Myocyte (in vitro differentiated cells): ENCODE results near the gene FMN1. TPM values are rescaled to one million over a fixed set of nuclear protein-coding genes. Genes with fewer than 3 reads are reported as not detected.
A peak's percentile ranks its signal among the peaks of the same experiment; 100 is the strongest.

Experiments
- DNase-seq: peaks from one replicate; pipeline ENCODE4 v3.0.0-alpha.2; 2012; ENCODE audit warnings: low read depth
- total RNA-seq: library from RNA; depleted of rRNA; stranded (reverse); fragments of >200 nt; gene quantifications from 2 replicates; pipeline ENCODE4 v1.2.3, GENCODE V29; 2014

Gene FMN1
- total RNA-seq, 1 donor from 2014 or later: 26.6 TPM

- peak; percentile 81 for DNase-seq
Observed at GRCh38 chr15:33201491-33202231, 7.1 kb upstream of the FMN1 start.

DNA sequence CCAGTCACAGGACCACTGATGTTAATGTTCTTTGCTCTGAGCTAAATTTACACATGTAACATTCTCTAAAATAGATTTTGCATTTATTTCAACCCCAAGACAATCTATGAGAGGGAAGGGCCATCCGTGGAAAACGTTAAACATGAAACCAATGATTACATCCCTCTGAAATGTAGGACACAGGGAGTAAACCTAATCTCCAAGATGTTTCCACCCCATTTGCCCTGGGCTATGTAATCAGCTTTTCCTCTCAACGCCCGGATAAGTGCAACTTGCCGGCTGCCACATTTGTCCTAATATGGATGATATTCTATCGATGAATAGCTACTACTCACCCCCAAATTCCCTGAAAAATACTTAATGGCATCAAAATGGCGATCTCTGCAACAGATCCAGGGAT lies 6.4 kb upstream of the FMN1 start:
- no peak for DNase-seq

DNA sequence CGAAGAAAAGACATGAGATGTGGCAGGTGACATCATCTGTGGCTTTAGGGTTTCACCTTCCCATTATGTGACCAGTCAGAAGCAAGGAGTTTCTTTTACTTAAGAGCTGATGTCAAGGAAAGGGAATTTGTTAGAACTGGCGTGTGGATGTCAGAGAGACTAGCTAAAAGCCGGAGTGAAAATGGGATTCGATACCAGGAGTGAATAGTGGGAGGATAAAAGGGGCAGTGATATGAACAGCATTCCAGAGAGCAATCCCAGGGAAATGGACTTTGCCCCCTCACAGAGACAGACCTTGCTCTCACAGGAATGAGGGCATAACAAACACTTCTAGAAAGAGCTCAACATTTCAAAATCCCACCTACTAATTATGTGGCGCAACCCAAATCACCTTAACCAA lies 5.9 kb upstream of the FMN1 start:
- DNase-seq: no peak

- DNase-seq: no peak
Observed at GRCh38 chr15:33198541-33198940, 4.0 kb upstream of the FMN1 start.

GRCh38 chr15:33197636-33198035 lies 3.1 kb upstream of the FMN1 start:
- DNase-seq: no peak

DNA sequence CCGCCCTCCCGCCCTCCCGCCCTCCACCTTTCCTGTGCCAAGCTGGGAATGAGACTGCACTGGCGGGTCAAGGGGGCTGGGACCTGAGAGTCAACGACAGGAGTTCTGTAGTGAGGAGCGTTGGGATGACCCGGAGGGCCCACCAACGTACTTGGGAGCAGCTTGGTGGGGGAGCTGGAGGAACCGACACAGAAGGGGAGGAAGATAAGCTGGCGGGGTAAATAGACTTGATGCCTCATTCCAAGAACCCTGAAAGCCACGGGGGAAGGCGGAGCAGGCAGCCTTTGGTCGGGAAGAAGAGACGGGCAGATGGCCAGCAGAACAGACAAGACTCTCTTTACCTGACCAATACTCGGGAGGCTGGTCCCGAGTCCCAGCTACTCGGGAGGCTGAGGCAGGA lies 277 bp downstream of the FMN1 start:
- no peak for DNase-seq

GRCh38 chr15:33191591-33191990 lies 2.9 kb downstream of the FMN1 start:
- no peak for DNase-seq

- DNase-seq: no peak
Observed at GRCh38 chr15:33190539-33190938, 4.0 kb downstream of the FMN1 start.

DNA sequence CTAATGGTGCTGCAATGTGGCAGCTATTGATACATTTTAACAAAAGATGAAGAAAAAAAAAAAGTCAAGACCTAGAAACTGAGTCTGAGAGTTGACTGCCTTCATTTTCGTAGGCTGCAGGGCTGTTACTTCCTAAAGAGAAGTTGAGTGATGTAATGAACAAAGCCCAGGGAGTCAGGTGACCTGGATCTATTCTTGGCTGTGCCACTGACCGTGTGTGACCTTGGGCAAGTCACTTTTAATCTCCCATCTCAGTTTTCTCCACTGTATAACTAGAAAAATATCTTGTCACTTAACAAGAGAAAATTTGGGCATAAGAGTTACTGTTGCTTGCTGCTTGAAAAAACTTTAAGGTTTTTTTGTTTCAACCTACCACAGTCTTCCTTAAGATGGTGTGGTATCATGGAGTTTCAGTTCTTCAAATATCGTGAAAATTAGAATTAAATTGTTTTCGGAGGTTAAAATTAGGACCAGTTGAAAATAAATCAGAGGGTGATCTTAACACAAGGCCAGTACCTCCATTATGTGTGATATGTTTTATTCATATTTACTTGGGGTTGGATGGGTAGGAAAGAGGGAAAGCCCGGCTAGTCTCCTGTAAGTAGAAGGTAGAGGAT lies 5.8 kb downstream of the FMN1 start:
- peak; percentile 12 for DNase-seq

- DNase-seq: no peak
Observed at GRCh38 chr15:33188159-33188558, 6.4 kb downstream of the FMN1 start.

DNA sequence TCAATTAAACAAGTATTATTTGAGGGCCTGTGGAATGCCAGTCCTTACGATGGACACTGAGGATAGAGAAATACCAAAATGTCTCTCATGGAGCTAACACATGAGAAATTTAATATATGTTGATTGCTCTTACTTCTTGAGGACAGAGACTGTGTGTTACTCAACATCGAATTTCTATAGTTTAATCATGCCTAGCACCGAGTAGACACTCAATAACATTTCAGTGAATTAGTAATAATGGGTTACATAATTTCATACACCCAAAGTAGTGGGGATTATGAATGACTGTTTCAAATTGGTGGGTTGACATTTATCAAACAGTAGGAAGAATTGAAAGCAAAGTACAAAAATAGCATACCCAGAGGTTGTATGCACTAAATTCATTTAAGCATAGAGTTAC lies 11.2 kb downstream of the FMN1 start:
- DNase-seq: no peak

- DNase-seq: no peak
Observed at GRCh38 chr15:33182926-33183325, 11.6 kb downstream of the FMN1 start.

- DNase-seq: no peak
Observed at GRCh38 chr15:33182278-33182905, 12.1 kb downstream of the FMN1 start.

GRCh38 chr15:33179874-33180273 lies 14.6 kb downstream of the FMN1 start:
- DNase-seq: no peak

DNA sequence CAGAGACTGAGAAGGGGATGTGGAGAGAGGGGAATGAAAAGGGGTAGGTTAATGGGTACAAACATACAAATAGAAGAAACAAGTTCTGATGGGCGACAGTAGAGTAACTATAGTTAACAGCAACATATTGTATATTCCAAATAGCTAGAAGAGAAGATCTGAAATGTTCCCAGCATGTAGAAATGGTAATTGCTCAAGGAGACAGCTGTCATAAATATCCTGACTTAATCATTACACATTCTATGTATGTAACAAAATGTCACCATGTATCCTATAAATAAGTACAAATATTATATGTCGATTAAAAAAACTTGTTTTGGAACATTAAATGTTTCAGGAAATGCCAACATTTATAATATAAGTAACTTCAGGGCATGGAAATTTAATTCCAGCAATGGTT lies 23.3 kb downstream of the FMN1 start:
- DNase-seq: no peak

DNA sequence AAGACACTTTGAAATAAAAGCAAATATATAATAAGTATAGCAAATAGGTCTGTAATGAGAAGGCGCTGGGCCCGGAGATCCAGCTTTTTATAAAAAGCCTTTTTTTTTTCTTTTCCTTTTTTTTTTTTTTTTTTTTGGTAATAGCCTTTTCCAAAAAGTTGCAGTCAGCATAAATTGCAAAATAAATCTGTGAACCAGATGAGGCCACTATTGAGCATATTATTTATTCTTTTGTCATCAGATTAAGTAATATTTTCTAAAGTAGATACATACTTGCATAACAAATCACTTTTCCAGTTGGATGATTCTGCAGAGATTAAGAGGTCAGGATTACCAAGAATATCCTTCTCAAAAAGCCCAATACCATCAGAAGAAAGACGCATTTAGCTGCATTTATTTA lies 24.9 kb downstream of the FMN1 start:
- no peak for DNase-seq

- DNase-seq: no peak
Observed at GRCh38 chr15:33168444-33168843, 26.1 kb downstream of the FMN1 start.

DNA sequence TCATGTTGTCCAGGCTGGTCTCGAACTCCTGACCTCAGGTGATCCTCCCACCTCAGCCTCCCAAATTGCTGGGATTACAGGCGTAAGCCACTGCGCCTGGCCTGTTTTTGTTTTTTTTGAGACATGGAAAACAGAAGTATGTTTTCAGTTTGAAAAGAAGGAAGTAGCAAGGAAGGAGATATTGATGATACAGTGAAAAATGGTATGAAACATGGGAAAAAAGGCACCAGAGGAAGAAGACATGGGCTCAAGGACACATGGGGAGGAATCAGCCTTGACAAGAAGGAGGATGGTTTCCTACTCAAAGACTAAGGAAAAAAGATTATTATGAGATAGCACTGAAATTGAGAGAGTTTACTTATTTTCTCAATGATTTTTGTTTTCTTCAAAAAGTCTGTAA lies 30.7 kb downstream of the FMN1 start:
- no peak for DNase-seq

GRCh38 chr15:33161209-33161608 lies 33.3 kb downstream of the FMN1 start:
- DNase-seq: no peak

GRCh38 chr15:33160581-33161165 lies 33.8 kb downstream of the FMN1 start:
- DNase-seq: no peak

DNA sequence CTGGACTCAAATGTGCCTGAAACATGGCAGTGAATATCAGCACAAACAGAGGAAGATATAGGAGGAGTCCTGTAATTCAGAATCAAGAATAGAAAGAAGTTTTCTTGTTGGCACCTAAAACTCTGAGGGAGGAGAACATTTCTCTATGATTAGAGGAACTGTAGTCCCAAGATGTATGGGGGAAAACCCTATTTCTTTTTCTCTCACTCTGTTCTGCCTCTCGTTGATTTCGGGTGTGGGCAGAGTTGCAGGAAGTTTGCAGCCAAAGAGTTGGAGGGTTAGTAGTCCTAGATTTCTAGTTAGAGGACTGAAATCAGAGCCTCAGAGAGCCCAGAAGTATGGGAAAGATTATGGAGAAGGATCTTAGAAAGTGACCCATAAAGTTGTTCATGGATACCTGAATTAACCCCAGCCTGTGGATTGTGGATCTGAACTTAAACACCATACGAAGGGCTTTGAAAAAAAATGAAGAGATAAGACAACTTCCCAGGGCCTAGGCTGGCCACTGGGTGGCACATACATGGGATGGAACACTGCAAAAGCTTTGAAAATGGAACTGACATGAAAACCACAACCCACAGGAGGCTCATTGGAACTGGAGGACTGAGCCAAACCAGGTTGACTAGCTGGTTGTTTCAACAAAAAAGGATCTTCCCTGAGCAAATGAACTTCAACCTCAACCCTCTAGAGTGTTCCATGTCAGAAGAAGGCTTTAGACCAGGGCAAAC lies 34.6 kb downstream of the FMN1 start:
- DNase-seq: peak; percentile 33

DNA sequence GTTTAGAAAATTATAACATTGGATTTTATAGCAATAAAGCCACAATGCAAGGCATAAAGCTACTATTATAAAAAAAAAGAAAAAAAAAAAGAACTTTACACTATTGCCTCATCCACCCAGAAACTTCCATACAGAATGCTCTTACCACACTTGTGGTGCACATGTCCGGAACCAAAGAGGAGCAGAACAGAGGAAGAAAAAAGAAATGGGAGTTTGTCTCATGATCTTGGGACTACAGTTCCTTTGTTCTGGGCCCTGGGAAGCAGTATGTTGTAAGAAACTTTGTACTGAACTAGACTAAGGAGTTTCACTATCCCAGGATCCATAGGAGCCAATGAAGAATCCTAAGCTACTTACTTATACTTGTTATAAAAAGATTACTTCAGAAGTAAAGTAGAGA lies 36.1 kb downstream of the FMN1 start:
- DNase-seq: no peak
